ENCODE data around the gene CMYA5. TPM values are rescaled to one million over a fixed set of nuclear protein-coding genes. Genes with fewer than 3 reads are reported as not detected.

Gene CMYA5
- total and polyA plus RNA-seq, 2 experiments from 2014 or later: 1.1 to 3.5 TPM

- WGBS (ENCODE audit: low lambda C conversion rate, missing lambda C conversion rate): 95% methylated on average over 3 of the region's 3 CpGs
- no peak for TF ChIP-seq EZH2 (IDR thresholded peaks at IDR 0.05; ENCODE audit: borderline replicate concordance)
- TF ChIP-seq CTCF (IDR thresholded peaks at IDR 0.05; ENCODE audit: poor library complexity): no peak
- TF ChIP-seq EZH2phosphoT487 (IDR thresholded peaks at IDR 0.05; ENCODE audit: low read depth, severe bottlenecking, unreplicated experiment): no peak
These were observed 40.9 kb downstream of the CMYA5 start for GRCh38 chr5:79730564-79730963.

GRCh38 chr5:79731775-79732174, 42.1 kb downstream of the CMYA5 start:
- no peaks in the 10 kb centered on the region for H4K20me1 ChIP-seq (ENCODE audit: insufficient read depth, poor library complexity, severe bottlenecking)
- H3K27ac ChIP-seq: no peak overlapping the region
- H3K9me2 ChIP-seq (replicated peaks; ENCODE audit: insufficient read depth): no peaks in the 10 kb centered on the region
- H3K9me3 ChIP-seq (ENCODE audit: low read depth): no peaks in the 10 kb centered on the region
- no peak for DNase-seq (ENCODE audit: low spot score)
- H3K4me3 ChIP-seq: no peak overlapping the region
- WGBS (ENCODE audit: low lambda C conversion rate, missing lambda C conversion rate): 89% methylated on average over 2 of the region's 2 CpGs
- H3K27me3 ChIP-seq: no peaks in the 10 kb centered on the region
- no peak overlapping the region for H3K4me2 ChIP-seq
- H3K79me2 ChIP-seq: no peaks in the 10 kb centered on the region
- no peaks in the 10 kb centered on the region for H3K4me1 ChIP-seq (ENCODE audit: insufficient read depth)
- no peaks in the 10 kb centered on the region for H3K36me3 ChIP-seq (replicated peaks; ENCODE audit: insufficient read depth, low read depth)
- TF ChIP-seq EZH2phosphoT487 (IDR thresholded peaks at IDR 0.05; ENCODE audit: low read depth, severe bottlenecking, unreplicated experiment) (no peak), EZH2 (IDR thresholded peaks at IDR 0.05; ENCODE audit: borderline replicate concordance) (no peak), CTCF (IDR thresholded peaks at IDR 0.05; ENCODE audit: poor library complexity) (no peak)
- no peak overlapping the region for H2AFZ ChIP-seq

More at GRCh38 chr5:79730564-79730963, 40.9 kb downstream of the CMYA5 start:
- Histone ChIP-seq H3K9me2 (replicated peaks; ENCODE audit: insufficient read depth) (no peaks in the 10 kb centered on the region), H3K27ac (no peak overlapping the region), H3K79me2 (no peaks in the 10 kb centered on the region), H3K4me3 (no peak overlapping the region), H4K20me1 (ENCODE audit: insufficient read depth, poor library complexity, severe bottlenecking) (no peaks in the 10 kb centered on the region), H3K27me3 (no peaks in the 10 kb centered on the region), H3K9me3 (ENCODE audit: low read depth) (no peaks in the 10 kb centered on the region), H2AFZ (no peak overlapping the region), H3K4me1 (ENCODE audit: insufficient read depth) (no peaks in the 10 kb centered on the region), H3K4me2 (no peak overlapping the region), H3K36me3 (replicated peaks; ENCODE audit: insufficient read depth, low read depth) (no peaks in the 10 kb centered on the region)
- no peak for DNase-seq (ENCODE audit: low spot score)

GRCh38 chr5:79736528-79737514, 47.2 kb downstream of the CMYA5 start:
- Histone ChIP-seq H3K4me2 (no peak overlapping the region), H3K27ac (no peak overlapping the region), H3K27me3 (no peaks in the 10 kb centered on the region), H2AFZ (no peak overlapping the region), H4K20me1 (ENCODE audit: insufficient read depth, poor library complexity, severe bottlenecking) (no peaks in the 10 kb centered on the region), H3K9me3 (ENCODE audit: low read depth) (no peaks in the 10 kb centered on the region), H3K4me1 (ENCODE audit: insufficient read depth) (no peaks in the 10 kb centered on the region), H3K36me3 (replicated peaks; ENCODE audit: insufficient read depth, low read depth) (no peaks in the 10 kb centered on the region), H3K9me2 (replicated peaks; ENCODE audit: insufficient read depth) (no peaks in the 10 kb centered on the region), H3K79me2 (no peaks in the 10 kb centered on the region), H3K4me3 (no peak overlapping the region)
- WGBS (ENCODE audit: low lambda C conversion rate, missing lambda C conversion rate): 88% methylated on average over 14 of the region's 14 CpGs
- no peak for DNase-seq (ENCODE audit: low spot score)
- TF ChIP-seq CTCF (IDR thresholded peaks at IDR 0.05; ENCODE audit: poor library complexity) (no peak), EZH2 (IDR thresholded peaks at IDR 0.05; ENCODE audit: borderline replicate concordance) (no peak), EZH2phosphoT487 (IDR thresholded peaks at IDR 0.05; ENCODE audit: low read depth, severe bottlenecking, unreplicated experiment) (no peak)
